HepG2 (cell line): ENCODE results near the gene RPS6KB1. TPM values are rescaled to one million over a fixed set of nuclear protein-coding genes. Genes with fewer than 3 reads are reported as not detected.

Experiments
- BHLHE40 ChIP-seq: IDR thresholded peaks from 2 replicates; pipeline ENCODE4 v1.6.1; 2011; ENCODE audit warnings: low read length, improper control_type of control experiment
- DR1 ChIP-seq: sonication (generic); formaldehyde crosslinking; IDR thresholded peaks from 2 replicates; pipeline ENCODE4 v1.8.0; 2021; ENCODE audit warnings: mild to moderate bottlenecking, missing genetic modification reagents, inconsistent platforms
- JUND ChIP-seq: sonication (generic); formaldehyde crosslinking; IDR thresholded peaks from 2 replicates; pipeline ENCODE4 v1.8.0; 2022; ENCODE audit warnings: mild to moderate bottlenecking, missing genetic modification reagents
- KAT2B ChIP-seq: fragments of 150-350 bp; IDR thresholded peaks from 2 replicates; pipeline ENCODE4 v1.6.1; 2014; ENCODE audit warnings: low read depth, low read length, borderline replicate concordance
- MED1 ChIP-seq: sonication (generic); formaldehyde crosslinking; IDR thresholded peaks from 2 replicates; pipeline ENCODE4 v1.4.0; 2020; ENCODE audit warnings: missing genetic modification reagents
- RAD21 ChIP-seq: fragments of 450-650 bp; formaldehyde crosslinking; IDR thresholded peaks from 2 replicates; pipeline ENCODE4 v1.5.0; 2020; ENCODE audit warnings: mild to moderate bottlenecking
- SAP130 ChIP-seq: IDR thresholded peaks from 2 replicates; pipeline ENCODE4 v1.6.1; 2016; ENCODE audit warnings: low read depth
- ZBTB10 ChIP-seq: sonication (generic); formaldehyde crosslinking; IDR thresholded peaks from 2 replicates; pipeline ENCODE4 v1.4.0; 2020; ENCODE audit warnings: missing genetic modification reagents, borderline replicate concordance
- ZNF280D ChIP-seq: sonication (generic); formaldehyde crosslinking; IDR thresholded peaks from 2 replicates; pipeline ENCODE4 v1.5.1; 2020; ENCODE audit warnings: mild to moderate bottlenecking, missing genetic modification reagents
- ZNF362 ChIP-seq: sonication (generic); formaldehyde crosslinking; IDR thresholded peaks from 2 replicates; pipeline ENCODE4 v1.4.0; 2020; ENCODE audit warnings: missing genetic modification reagents, mild to moderate bottlenecking, borderline replicate concordance
- ZNF501 ChIP-seq: sonication (generic); formaldehyde crosslinking; IDR thresholded peaks from 2 replicates; pipeline ENCODE4 v1.5.1; 2020; ENCODE audit warnings: mild to moderate bottlenecking, moderate library complexity, missing genetic modification reagents
- ZNF513 ChIP-seq: sonication (generic); formaldehyde crosslinking; conservative IDR thresholded peaks from 2 replicates; pipeline ENCODE4 v1.5.0; 2020; ENCODE audit warnings: missing genetic modification reagents
- ZNF816 ChIP-seq: sonication (generic); formaldehyde crosslinking; IDR thresholded peaks from 2 replicates; pipeline ENCODE4 v1.8.0; 2022; ENCODE audit warnings: missing genetic modification reagents, mild to moderate bottlenecking, borderline replicate concordance
- polyA plus RNA-seq, 8 experiments: library from polyadenylated mRNA; depleted of rRNA in 3 of 8; stranded (reverse) in 7 of 8; unstranded in 1 of 8; fragments of >200 nt; fragmentation: Illumina TruSeq in 4 of 8; extraction: Trizol in 4 of 8; gene quantifications; 2 replicates each; pipeline versions ENCODE4 v1.2.1 to v1.2.3, GENCODE V29; 2011 to 2016; ENCODE audit warnings: low read depth in 4 of 8, missing spikeins in 1 of 8, mixed read lengths in 1 of 8; ENCODE audit not compliant: insufficient read depth in 1 of 8
- total RNA-seq, 5 experiments: library from RNA; depleted of rRNA; stranded (reverse); fragments of >200 nt; fragmentation: Illumina TruSeq; extraction: Trizol; gene quantifications; 2 replicates each; pipeline ENCODE4 v1.2.3, GENCODE V29; 2016; ENCODE audit warnings: low read depth in 1 of 5
- TF ChIP-seq, protein P1 (sequence below): sonication (generic); formaldehyde crosslinking; IDR thresholded peaks from 2 replicates; pipeline ENCODE4 v1.5.0; 2020; ENCODE audit warnings: missing genetic modification reagents
- TF ChIP-seq, protein P2 (sequence below): sonication (generic); formaldehyde crosslinking; IDR thresholded peaks from 2 replicates; pipeline ENCODE4 v1.4.0; 2020; ENCODE audit warnings: missing genetic modification reagents
- TF ChIP-seq, protein P3 (sequence below): sonication (generic); formaldehyde crosslinking; IDR thresholded peaks from 2 replicates; pipeline ENCODE4 v1.5.0; 2020; ENCODE audit warnings: missing genetic modification reagents

The RPS6KB1 gene
- total and polyA plus RNA-seq, 2 of the 13 experiments (the other 11 are each of a cell fraction or from before 2014, with no cell fraction given), result 16.5 to 42.2 TPM

- TF ChIP-seq KAT2B, result no peak
- peak; percentile 75 for TF ChIP-seq BHLHE40
- TF ChIP-seq RAD21 (CRISPR knock-in tag), result no peak
- 0 out of 2 replicates have a peak, but pooled peaks have one; percentile 34 for TF ChIP-seq DR1 (CRISPR knock-in tag)
- TF ChIP-seq ZNF362 (CRISPR knock-in tag), result no peak
- TF ChIP-seq ZBTB10 (CRISPR knock-in tag), result peak; percentile 7; the same call in 1 of the 2 replicates
- 0 out of 2 replicates have a peak, but pooled peaks have one; percentile 8 for TF ChIP-seq JUND (CRISPR knock-in tag)
- TF ChIP-seq ZNF513, result no peak
- TF ChIP-seq, protein P1, sequence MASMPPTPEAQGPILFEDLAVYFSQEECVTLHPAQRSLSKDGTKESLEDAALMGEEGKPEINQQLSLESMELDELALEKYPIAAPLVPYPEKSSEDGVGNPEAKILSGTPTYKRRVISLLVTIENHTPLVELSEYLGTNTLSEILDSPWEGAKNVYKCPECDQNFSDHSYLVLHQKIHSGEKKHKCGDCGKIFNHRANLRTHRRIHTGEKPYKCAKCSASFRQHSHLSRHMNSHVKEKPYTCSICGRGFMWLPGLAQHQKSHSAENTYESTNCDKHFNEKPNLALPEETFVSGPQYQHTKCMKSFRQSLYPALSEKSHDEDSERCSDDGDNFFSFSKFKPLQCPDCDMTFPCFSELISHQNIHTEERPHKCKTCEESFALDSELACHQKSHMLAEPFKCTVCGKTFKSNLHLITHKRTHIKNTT (CRISPR knock-in tag), result no peak
- peak; percentile 89 for TF ChIP-seq ZNF501 (CRISPR knock-in tag)
- TF ChIP-seq, protein P2, sequence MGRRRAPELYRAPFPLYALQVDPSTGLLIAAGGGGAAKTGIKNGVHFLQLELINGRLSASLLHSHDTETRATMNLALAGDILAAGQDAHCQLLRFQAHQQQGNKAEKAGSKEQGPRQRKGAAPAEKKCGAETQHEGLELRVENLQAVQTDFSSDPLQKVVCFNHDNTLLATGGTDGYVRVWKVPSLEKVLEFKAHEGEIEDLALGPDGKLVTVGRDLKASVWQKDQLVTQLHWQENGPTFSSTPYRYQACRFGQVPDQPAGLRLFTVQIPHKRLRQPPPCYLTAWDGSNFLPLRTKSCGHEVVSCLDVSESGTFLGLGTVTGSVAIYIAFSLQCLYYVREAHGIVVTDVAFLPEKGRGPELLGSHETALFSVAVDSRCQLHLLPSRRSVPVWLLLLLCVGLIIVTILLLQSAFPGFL (CRISPR knock-in tag), result no peak
- peak; percentile 76 for TF ChIP-seq SAP130
- TF ChIP-seq, protein P3, sequence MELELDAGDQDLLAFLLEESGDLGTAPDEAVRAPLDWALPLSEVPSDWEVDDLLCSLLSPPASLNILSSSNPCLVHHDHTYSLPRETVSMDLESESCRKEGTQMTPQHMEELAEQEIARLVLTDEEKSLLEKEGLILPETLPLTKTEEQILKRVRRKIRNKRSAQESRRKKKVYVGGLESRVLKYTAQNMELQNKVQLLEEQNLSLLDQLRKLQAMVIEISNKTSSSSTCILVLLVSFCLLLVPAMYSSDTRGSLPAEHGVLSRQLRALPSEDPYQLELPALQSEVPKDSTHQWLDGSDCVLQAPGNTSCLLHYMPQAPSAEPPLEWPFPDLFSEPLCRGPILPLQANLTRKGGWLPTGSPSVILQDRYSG (CRISPR knock-in tag), result no peak
- no peak for TF ChIP-seq ZNF280D (CRISPR knock-in tag)
- peak; percentile 60; the same call in 1 of the 2 replicates for TF ChIP-seq MED1
- no peak for TF ChIP-seq ZNF816 (CRISPR knock-in tag)
Measured at GRCh38 chr17:59964482-59965328, 71.8 kb downstream of the RPS6KB1 start, which contains the start of gene RNFT1 (continued).
